ENCODE data around the gene MAPK8.

GRCh38 chr10:48450233-48450740, 143.8 kb downstream of the MAPK8 start:
- no peak for TF ChIP-seq JUN (IDR thresholded peaks at IDR 0.05; ENCODE audit: borderline replicate concordance, low read depth, low read length)
- TF ChIP-seq JUN (CRISPR knock-in tag; IDR thresholded peaks at IDR 0.05; ENCODE audit: borderline replicate concordance), result no peak
- TF ChIP-seq, protein P1, sequence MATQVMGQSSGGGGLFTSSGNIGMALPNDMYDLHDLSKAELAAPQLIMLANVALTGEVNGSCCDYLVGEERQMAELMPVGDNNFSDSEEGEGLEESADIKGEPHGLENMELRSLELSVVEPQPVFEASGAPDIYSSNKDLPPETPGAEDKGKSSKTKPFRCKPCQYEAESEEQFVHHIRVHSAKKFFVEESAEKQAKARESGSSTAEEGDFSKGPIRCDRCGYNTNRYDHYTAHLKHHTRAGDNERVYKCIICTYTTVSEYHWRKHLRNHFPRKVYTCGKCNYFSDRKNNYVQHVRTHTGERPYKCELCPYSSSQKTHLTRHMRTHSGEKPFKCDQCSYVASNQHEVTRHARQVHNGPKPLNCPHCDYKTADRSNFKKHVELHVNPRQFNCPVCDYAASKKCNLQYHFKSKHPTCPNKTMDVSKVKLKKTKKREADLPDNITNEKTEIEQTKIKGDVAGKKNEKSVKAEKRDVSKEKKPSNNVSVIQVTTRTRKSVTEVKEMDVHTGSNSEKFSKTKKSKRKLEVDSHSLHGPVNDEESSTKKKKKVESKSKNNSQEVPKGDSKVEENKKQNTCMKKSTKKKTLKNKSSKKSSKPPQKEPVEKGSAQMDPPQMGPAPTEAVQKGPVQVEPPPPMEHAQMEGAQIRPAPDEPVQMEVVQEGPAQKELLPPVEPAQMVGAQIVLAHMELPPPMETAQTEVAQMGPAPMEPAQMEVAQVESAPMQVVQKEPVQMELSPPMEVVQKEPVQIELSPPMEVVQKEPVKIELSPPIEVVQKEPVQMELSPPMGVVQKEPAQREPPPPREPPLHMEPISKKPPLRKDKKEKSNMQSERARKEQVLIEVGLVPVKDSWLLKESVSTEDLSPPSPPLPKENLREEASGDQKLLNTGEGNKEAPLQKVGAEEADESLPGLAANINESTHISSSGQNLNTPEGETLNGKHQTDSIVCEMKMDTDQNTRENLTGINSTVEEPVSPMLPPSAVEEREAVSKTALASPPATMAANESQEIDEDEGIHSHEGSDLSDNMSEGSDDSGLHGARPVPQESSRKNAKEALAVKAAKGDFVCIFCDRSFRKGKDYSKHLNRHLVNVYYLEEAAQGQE (IDR thresholded peaks at IDR 0.05; ENCODE audit: borderline replicate concordance), result no peak
- TF ChIP-seq, protein P1 (CRISPR knock-in tag; IDR thresholded peaks at IDR 0.05; ENCODE audit: low read depth), result no peak
- no peak for TF ChIP-seq ZNF740 (CRISPR knock-in tag; IDR thresholded peaks at IDR 0.05)
- TF ChIP-seq ZNF740 (tag; IDR thresholded peaks at IDR 0.05), result no peak
- TF ChIP-seq SAFB2 (IDR thresholded peaks at IDR 0.05; ENCODE audit: borderline replicate concordance, low read depth, low read length, severe bottlenecking), result no peak
- no peak for TF ChIP-seq SIN3A (IDR thresholded peaks at IDR 0.05; ENCODE audit: borderline replicate concordance in 2 of 2, control insufficient read depth in 1 of 2, low read depth in 2 of 2, low read length in 2 of 2)
- TF ChIP-seq, protein P2, sequence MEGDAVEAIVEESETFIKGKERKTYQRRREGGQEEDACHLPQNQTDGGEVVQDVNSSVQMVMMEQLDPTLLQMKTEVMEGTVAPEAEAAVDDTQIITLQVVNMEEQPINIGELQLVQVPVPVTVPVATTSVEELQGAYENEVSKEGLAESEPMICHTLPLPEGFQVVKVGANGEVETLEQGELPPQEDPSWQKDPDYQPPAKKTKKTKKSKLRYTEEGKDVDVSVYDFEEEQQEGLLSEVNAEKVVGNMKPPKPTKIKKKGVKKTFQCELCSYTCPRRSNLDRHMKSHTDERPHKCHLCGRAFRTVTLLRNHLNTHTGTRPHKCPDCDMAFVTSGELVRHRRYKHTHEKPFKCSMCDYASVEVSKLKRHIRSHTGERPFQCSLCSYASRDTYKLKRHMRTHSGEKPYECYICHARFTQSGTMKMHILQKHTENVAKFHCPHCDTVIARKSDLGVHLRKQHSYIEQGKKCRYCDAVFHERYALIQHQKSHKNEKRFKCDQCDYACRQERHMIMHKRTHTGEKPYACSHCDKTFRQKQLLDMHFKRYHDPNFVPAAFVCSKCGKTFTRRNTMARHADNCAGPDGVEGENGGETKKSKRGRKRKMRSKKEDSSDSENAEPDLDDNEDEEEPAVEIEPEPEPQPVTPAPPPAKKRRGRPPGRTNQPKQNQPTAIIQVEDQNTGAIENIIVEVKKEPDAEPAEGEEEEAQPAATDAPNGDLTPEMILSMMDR (IDR thresholded peaks at IDR 0.05 in 2 of 3, conservative IDR thresholded peaks at IDR 0.05 in 1 of 3; ENCODE audit: insufficient read depth in 2 of 3, low read depth in 1 of 3, low read length in 3 of 3), result no peak
- no peak for TF ChIP-seq SRSF7 (optimal IDR thresholded peaks at IDR 0.05; ENCODE audit: low read depth, low read length)
- no peak for TF ChIP-seq ZNF143 (CRISPR knock-in tag; IDR thresholded peaks at IDR 0.05)
- TF ChIP-seq ZNF253 (CRISPR knock-in tag; conservative IDR thresholded peaks at IDR 0.05), result no peak
- TF ChIP-seq ZNF311 (CRISPR knock-in tag; IDR thresholded peaks at IDR 0.05), result no peak
- no peak for TF ChIP-seq THRAP3 (IDR thresholded peaks at IDR 0.05; ENCODE audit: borderline replicate concordance)
- TF ChIP-seq THAP7 (CRISPR knock-in tag; IDR thresholded peaks at IDR 0.05), result no peak

Measured in K562 (cell line).